NCI-H1436 (cell line): Measurements from ENCODE around the gene PPM1N.
A peak's percentile ranks its signal among the peaks of the same experiment; 100 is the strongest.

Experiments used
- DNase-seq: peaks from one replicate; lab custom pipeline; 2025; lab: John Stamatoyannopoulos, UW

PPM1N gene, protein sequence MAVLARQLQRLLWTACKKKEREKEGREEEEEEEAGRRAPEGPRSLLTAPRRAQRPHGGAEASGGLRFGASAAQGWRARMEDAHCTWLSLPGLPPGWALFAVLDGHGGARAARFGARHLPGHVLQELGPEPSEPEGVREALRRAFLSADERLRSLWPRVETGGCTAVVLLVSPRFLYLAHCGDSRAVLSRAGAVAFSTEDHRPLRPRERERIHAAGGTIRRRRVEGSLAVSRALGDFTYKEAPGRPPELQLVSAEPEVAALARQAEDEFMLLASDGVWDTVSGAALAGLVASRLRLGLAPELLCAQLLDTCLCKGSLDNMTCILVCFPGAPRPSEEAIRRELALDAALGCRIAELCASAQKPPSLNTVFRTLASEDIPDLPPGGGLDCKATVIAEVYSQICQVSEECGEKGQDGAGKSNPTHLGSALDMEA

DNA sequence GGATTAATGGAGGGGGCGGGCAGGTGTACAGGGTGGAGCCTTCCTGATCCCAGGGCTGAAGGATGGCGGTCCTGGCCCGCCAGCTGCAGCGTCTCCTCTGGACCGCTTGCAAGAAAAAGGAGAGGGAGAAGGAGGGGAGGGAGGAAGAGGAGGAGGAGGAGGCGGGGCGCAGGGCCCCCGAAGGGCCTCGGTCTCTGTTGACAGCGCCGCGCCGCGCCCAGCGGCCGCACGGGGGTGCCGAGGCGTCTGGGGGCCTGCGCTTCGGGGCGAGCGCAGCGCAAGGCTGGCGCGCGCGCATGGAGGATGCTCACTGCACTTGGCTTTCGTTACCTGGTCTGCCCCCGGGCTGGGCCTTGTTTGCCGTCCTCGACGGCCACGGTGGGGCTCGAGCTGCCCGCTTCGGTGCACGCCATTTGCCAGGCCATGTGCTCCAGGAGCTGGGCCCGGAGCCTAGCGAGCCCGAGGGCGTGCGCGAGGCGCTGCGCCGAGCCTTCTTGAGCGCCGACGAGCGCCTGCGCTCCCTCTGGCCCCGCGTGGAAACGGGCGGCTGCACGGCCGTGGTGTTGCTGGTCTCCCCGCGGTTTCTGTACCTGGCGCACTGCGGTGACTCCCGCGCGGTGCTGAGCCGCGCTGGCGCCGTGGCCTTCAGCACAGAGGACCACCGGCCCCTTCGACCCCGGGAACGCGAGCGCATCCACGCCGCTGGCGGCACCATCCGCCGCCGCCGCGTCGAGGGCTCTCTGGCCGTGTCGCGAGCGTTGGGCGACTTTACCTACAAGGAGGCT lies at the start of gene PPM1N:
Gene PPM1N (plus strand): TSS at position 33 of the 785 bp plus-strand sequence. CDS start 30 bp downstream, at position 63.
- DNase-seq, result peak; percentile 41

DNA sequence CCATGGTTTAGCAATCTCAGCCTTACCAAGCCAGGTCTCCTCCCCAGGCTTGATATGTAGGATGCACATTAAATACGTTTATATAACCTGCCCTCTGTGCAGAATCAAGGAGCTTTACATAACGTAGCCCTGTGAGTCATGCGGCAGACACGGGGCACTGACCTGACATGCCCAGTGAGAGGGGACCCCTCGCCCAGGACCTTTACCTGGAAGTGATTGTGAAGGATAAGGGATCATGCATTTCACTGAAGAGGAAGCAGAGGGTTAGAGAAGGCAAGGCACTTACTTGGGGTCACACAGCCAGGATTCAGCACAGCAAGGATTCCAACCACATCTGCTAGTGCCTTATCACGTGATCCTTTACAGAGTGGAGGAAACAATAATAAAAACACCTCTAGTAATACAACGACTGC lies 49.4 kb upstream of the PPM1N start:
- DNase-seq, result no peak

DNA sequence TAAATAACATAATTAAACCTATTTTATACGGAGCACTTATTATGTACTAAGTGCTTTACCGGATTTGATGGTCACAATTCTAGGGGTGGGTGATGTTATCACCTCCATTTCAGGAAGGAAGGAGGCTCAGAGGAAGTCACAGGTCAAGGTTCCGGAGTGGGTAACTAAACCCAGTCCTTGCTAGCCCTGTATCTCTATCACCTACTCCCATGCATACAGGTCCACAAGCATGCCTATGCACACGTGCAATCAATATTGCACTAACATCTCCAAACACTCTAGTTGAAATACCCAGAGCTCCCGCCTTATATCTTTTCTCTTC lies 48.3 kb upstream of the PPM1N start:
- DNase-seq, result no peak

DNA sequence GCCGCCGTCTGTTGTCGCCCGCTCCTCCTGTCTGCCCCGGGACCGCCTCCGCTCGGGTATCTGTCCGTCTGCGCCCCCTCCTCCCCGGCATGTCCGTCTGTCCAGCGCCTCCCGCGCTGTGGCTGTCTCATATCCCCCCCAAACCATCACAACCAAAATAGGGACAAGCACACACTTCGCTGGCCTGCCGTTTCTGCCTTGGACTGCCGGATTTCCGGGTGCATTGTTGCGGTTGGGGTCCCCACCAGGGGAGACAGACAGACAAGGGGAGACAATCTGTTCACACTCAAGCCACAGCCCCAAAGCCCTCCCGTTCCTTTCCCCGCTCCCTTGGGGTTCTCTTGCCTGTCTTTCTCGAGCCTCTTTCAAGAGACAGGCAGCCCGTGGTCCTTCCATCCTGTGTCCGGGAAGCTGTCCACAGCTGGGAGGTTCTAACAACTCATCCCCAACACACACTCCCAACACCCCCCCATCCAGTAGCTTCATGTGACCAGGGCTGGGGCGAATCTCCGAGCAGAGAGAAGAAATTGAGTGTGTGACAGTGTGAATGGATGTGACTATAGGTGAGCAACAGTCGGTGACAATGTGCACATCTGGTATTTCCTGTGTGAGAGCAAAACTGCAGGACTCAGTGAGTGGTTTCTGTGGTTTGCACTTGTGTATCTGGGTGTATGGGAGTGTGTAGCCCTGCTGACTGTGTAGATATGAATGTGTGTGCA lies 47.0 kb upstream of the PPM1N start:
- no peak for DNase-seq

DNA sequence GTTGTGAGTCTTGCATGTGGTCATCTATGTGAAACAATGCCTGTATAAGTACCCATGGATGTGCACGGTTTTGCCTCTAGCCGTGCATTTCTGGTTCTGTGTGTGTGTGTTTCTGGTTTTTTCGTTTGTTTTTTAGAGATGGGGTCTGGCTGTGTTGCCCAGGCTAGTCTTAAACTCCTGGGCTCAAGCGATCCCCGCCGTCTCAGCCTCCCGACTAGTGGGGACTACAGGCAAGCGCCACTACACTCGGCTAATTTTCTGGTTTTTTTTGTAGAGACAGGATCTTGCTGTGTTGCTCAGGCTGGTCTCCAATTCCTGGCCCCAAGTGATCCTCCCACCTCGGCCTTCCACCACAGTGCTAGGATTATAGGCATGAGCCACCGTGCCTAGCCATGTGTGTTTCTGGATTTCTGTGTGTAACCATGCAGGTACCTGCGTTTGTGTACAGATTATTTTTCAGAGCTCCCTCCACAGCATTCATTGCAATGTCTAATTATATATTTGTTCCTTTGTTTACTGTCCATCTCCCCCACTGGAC lies 46.3 kb upstream of the PPM1N start:
- no peak for DNase-seq

DNA sequence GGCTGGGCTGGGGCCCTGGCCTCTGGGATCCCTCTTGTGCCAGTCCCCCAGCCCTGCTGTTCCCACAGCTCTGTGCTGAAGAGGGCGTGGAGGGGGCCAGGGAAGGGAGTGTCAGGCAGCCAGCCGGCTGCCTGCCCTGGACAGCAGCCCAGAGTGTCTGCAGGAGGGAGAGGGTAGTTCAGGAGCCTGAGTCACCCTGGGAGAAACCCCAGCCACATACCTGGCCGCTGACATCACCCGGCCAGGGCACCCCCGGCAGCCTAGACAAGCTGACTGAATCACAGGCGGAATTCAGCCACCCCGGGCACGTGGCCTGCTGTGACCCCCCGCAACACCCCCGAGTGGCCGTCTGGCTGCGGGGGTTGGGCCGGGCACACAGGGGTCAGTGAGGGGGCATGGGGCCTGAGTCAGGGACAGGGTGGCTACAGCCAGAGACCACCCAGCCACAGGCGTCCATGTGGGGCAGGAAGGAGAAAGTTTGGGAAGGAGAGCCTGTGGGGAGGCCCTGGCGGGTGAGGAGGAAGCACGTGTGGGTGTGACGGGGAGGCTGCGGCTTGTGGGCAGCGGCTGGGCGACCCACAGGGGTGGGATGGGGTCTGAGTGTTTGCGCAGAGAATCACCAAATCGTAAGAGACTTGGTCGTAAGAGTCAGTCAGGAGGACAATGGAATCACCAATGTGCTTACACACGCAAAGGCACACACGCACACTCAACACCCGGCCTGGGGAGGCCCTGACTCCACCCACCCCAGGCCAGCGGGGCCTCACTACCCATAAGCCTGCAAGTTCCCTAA lies 42.3 kb upstream of the PPM1N start:
- DNase-seq, result no peak

DNA sequence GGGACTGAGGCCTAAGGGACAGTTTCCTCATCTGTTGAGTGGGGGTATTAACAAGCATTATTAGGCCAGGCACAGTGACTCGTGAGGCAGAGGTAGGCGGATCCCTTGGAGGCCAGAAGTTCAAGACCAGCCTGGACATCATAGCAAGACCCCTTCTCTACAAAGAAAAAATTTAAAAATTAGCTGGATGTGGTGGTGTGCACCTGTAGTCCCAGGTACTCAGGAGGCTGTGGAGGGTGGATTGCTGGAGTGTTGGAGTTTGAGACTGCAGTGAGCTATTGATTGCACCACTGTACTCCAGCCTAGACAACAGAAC lies 41.8 kb upstream of the PPM1N start:
- DNase-seq, result no peak

DNA sequence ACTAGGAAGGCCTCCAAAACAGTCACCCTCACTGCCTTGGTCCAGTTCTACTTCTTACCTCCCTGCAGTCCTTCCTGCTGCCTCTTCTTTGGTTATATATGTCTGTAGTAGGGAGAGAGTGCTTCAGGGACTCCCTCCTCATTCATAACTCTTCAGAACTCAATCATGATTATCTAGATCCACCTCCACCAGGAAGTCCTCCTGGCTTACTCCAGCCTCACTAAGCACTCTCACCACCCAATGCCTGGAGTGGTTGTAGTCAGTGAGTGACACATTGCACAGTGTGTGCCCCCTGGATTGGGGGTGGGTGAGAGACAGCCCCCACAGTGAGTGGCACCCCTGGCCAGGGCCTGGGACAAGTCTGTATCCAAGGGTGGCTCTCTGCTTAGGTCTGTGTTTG lies 40.5 kb upstream of the PPM1N start:
- no peak for DNase-seq

DNA sequence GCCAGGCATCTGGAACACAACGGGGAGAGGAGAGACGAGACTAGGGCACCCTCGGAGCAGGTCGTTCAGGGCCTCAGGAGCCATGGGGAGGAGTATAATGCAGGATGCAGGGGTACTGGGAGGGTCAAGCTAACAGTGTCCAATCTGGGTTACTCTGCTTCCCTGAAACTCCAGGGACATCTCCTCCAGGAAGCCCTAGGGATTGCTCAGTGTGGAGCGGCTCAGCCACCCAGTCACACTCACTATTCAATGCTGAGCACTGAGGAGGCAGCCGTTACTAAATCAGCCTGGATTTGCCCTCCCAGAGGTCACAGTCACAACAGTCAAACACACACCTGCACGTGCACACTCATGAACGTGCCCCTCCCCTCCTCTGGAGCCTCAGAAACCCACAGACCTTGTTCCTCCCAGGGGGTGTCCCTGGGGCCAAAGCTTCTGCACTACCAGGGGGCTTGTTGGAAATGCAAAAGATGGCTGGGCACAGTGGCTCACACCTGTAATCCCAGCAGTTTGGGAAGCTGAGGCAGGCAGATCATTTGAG lies 37.4 kb upstream of the PPM1N start:
- no peak for DNase-seq

DNA sequence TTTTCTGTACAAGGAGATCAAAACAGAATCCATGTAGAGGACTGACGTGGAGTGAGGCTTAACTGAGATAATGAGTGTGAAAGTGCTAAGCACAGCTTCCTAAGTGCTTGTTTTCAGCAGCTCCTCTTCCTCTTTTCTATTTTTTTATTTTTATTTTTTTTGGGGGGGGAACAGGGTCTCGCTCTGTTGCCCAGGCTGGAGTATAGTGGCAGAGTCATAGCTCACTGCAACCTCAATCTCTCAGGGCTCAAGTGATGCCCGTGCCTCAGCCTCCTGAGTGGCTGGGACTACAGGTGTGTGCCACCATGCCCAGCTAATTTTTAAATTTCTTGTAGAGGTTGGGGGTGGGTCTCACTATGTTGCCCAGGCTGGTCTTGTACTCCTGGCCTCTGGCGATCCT lies 36.1 kb upstream of the PPM1N start:
- no peak for DNase-seq

DNA sequence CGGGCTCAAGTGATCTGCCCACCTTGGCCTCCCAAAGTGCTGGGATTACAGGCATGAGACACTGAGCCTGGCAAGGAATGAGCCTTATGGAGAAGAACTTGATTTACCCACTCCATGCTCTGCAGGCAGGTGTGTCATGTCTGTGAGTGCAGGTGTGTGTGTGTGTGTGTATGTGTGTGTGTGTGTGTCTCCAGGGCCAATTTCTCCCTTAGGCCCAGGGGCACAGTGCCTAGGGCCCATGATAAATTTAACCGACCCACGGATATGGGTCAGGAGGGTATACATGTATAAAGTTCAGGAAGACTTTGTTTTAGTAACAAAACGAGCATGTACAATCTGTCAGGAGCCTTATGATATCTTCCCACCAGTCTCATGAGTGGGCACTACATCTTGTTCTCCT lies 35.0 kb upstream of the PPM1N start:
- DNase-seq, result no peak

DNA sequence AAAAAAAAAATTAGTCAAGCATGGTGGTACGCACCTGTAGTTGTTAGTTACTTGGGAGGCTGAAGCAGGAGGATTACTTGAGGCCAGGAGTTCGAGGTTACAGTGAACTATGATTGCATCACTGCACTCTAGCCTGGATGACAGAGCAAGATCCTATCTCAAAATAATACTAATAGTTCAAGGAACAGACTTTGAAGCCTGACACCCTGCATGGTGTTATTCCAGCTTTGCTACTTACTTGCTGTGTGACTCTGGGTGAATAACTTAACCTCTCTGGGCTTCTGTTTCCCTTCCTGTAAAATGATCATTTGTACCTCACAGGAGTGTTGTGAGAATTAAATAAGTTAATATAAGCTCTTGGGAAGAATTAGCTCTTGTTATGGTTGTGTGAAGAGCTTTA lies 34.0 kb upstream of the PPM1N start:
- DNase-seq, result no peak

DNA sequence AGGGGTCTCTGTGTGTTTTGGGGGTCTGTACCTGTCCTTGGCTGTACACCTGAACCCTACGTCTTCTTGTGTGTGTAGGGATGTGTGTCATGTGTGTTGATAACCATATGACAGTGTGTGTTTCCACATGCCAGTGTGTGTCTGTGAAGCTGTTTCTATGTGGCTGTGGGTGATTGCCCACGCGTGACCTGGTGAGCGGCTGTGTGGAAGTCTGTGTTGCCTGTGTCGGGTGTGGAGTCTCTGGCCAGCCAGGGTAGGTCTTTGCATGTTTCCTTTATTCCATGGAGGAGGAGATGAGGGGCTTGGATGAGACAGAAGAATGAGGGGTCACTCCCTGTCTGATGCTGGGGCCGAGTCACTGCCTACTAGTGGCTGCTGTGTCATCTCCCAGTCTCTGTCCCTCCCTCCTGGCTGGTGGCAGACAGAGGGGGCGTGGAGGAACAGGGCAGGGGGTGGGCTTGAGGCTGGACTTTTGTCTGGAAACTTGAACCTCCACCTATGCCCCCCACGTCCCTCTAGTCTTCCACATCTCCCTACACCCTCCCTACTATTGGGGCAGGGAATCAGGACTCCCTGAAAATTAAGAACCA lies 33.3 kb upstream of the PPM1N start:
- no peak for DNase-seq

DNA sequence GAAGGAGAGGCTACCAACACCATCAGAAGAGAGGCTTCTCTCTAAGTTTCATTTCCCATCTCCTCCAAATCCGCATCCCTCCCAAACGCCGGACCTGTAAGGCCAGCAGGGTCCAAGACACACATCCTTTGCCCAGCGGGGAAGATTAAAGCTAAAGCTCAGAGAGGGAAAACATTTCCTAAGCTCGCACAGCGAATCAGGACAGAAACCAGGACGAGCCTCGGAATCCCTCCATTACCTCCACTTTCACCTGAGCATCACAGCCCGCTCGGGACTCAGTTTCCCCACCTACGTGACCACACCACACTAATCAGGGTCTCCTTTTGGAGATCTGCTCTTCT lies 31.2 kb upstream of the PPM1N start:
- DNase-seq, result no peak

DNA sequence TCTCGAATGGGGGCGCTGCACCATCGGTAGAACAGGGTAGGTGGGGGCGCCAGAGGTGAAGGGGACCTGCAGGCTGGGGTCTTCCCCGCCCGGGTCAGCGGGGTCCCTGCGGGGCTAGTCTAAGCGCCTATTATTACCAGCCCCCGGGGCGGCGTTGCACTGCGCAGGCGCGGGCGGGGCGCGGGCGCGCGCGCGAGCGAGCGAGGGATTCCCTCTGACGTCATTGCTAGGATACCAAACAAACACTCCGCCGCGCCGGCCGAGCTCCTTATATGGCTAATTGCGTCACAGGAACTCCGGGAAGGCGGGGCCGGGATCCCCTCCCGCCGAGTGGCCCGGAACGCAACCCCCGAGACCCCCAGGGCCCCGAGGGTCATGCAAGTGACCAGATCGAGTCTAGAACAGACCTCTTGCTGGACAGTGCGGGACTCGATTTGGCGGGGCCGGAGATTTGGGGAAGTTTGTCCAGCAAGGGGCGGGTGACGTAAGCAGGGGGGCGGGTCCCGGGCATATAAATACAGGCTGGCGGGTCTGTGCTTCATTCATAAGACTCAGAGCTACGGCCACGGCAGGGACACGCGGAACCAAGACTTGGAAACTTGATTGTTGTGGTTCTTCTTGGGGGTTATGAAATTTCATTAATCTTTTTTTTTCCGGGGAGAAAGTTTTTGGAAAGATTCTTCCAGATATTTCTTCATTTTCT lies 30.6 kb upstream of the PPM1N start, which contains the start of gene FOSB:
Gene FOSB (plus strand): TSS at position 541 of the 703 bp plus-strand sequence. CDS start 591 bp downstream, outside the sequence.
- peak; percentile 95 for DNase-seq

DNA sequence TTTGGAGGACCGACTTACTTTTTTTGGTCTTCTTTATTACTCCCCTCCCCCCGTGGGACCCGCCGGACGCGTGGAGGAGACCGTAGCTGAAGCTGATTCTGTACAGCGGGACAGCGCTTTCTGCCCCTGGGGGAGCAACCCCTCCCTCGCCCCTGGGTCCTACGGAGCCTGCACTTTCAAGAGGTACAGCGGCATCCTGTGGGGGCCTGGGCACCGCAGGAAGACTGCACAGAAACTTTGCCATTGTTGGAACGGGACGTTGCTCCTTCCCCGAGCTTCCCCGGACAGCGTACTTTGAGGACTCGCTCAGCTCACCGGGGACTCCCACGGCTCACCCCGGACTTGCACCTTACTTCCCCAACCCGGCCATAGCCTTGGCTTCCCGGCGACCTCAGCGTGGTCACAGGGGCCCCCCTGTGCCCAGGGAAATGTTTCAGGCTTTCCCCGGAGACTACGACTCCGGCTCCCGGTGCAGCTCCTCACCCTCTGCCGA lies 30.0 kb upstream of the PPM1N start:
- DNase-seq, result no peak

DNA sequence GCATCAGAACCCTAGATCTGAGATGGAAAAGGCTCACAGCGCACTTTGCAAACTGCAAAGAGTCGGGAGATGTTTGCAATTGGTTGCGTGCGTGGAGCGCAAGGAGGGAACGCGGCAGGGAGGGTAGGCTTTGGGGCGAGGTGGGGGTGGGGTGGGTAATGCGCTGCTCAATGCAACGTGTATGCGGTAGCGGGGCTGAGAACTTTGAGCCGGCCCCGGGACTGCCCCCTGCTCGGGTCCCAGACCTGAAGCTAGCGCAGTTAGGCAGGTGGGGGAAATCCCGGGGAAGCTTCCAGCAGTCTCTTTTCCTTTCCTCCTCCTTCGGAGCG lies 29.5 kb upstream of the PPM1N start:
- DNase-seq, result no peak

DNA sequence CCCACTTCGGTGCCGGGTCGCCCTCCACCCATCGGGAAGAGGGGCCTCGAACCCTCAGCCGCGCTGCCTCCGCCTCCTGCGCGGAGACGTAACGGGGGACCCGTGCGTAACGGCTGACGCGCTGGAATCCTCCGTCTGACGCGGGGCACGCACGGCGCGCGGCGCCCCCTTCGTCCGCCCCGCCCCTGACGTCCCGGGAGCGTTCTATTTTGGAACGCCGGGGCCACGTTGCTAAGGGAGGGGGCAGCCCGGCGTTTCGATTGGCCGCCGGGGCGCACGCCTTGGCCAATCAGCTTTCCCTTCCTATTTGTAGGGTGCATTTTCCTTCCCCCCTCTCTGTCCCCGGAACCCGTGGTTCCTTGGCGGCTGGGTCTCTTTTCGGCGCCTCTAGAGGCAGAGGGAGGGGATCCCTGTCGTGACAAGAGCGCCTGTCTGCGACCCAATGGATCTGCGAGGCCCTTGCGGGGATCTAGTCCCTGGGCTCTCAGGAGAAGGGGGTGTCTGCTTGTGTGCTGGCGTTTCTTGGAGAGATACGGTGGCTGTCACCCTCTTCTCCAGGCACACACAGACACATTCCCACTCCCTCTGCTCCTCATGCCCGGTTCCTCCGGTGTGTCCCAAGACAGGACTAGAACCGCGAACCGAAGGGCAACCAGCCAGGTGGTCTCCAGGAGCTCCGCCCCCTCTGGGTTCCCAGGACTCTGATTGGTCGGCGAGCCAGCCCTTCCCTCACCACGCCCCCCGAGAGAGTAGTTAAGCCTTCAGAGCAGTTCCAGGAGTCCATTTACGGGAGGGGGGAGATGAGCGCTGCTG lies 28.9 kb upstream of the PPM1N start:
- peak; percentile 90 for DNase-seq

DNA sequence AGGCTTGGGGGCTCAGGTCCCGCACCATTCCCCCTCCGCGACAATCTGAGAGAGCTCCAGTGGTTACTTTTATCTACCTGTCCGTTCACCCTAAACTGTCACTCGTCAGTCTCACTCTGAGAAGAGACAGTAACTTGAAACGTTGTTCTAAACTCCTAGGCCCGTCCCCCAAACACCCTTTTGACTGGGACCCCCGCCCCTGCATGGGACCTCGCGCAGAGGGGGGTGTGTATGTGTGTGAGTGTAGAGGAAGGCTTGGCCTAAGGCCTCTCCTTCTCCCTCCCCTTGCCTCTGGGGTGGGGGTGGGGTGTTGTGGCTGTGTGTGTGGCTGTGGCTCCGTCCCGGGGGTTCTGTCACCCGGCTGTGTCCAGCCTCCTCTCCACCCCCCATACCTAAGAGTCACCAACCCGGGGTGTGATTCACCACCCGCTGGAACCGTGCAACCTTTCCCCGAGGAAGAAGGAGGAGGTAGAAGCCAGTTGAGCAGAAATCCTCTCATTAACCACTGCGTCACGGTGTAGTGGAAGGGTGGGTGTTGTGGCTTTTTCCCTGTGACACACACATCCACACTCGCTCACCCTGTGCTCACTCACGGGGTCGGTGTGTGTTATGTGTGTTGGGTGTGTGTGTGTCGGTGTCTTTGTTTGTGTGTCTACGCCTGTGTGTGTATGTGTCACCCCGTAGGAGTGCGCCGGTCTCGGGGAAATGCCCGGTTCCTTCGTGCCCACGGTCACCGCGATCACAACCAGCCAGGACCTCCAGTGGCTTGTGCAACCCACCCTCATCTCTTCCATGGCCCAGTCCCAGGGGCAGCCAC lies 28.1 kb upstream of the PPM1N start:
- no peak for DNase-seq
